ENCODE measurements around the gene MAP2K4.
A peak's percentile ranks its signal among the peaks of the same experiment; 100 is the strongest.
"Not testable (repeated sequence)": the region's sequence is repeated elsewhere in the genome, so short reads cannot be mapped to it uniquely, and the experiment has no call there.

Gene MAP2K4

DNA sequence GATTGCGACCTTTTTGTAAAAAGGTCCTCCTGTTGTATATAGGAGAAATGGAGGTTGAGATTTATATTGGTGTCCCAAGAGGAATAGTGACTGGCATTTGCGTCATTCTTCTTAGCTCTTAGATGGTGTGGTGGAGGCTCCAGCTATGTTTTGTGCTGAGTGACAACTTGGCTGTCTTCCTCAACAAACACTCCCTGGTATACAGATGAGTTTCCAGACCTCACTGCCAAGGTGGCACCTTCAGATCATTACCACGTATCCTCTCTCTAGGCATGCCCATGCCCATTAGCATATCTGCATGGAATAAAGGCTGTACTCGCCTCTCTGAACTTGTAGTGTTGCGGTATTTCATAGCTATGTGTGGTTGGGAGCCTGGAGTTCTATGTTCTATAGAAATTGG lies 120.0 kb downstream of the MAP2K4 start:
- DNase-seq (ENCODE audit: low read depth in 2 of 2) = no peak

DNA sequence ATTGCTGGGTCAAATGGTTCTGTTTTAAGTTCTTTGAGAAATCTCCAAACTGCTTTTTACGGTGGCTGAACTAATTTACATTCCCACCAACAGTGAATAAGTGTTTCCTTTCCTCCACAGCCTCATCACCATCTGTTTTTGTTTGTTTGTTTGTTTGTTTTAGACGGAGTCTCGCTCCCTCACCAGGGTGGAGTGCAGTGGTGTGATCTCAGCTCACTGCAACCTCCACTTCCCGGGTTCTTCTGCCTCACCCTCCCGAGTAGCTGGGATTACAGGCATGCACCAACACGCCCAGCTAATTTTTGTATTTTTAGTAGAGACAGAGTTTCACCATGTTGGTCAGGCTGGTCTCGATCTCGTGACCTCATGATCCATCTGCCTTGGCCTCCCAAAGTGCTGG lies 141.5 kb downstream of the MAP2K4 start:
- DNase-seq (ENCODE audit: low read depth in 2 of 2) = not testable (repeated sequence)

DNA sequence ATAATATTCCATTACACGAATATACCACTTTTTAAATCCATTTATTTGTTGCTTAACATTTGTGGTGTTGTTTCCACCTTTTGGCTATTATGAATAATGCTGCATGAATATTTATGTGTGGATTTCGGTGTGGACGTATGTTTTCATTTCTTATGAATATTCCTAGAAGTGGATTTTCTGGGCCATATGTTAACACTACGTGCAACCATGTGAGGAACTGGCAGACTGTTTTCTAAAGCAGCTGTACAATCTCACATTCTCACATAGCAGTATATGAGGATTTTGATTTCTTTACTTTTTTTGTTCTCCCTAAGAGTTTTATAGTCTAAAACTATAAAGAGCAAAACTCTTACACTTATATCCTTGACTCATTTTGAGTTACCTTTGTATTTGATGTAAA lies 143.4 kb downstream of the MAP2K4 start:
- DNase-seq (ENCODE audit: low read depth in 2 of 2) = no peak

DNA sequence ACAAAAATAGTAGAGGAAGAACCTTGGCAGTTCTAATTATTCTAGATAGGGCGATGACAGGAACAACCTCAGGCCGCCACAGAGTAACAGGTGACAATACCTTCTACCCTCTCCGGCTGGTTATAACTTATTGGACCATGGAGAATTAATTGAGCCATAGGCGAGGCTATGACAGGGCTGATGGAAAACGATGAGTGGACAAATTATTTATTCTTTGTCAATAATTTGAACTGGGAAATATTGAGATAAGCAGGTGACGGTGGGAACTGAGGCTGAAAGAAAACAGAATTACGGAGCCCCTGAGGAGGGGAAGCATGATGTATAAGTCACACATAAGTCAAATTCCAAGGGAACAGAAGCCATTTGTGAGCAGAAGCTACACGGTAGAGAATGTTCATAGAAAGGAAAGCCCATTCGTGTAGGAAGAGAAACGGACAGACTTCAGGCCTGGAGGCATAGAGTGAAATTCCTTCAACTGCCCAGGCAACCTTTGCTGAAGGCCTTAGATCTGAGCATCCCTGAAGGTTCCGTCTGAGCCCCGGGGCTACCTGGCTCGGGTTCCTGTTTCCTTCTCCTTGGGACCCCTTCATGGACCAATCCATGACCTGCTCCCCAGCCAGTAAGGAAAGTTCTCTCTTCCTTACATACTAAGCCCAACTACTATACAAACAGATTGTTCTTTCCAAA lies 158.1 kb downstream of the MAP2K4 start:
- no peak for DNase-seq (ENCODE audit: low read depth in 2 of 2)

DNA sequence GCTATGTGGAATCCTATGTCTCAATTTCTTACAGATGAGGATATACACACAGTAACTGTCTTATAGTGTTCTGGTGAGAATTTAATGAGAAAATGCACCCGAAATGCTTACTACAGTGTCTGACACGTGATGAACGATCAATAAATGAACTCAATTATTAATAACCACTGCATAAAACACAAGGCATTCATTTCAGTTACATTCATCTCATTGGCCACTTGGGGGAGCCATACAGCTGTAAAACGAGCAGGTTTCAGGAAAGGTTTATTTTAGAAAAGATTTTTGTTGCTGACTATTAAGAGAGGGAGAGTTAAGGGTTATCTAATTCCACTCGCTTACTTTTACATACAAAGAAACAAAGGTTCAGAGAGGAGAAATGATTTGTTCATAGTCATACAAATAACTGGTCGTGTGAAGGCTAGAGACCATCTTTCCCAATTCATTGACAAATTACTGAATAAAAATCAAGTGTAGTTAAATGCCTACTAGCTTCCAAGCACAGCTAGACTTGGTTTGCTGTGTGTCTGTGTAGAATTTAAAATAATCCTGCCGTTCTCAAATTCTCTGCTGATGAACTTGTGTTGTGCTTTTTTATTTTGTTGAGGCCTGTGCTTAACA lies 160.1 kb downstream of the MAP2K4 start:
- peak; percentile 20 to 24 for DNase-seq (ENCODE audit: low read depth in 2 of 2)

DNA sequence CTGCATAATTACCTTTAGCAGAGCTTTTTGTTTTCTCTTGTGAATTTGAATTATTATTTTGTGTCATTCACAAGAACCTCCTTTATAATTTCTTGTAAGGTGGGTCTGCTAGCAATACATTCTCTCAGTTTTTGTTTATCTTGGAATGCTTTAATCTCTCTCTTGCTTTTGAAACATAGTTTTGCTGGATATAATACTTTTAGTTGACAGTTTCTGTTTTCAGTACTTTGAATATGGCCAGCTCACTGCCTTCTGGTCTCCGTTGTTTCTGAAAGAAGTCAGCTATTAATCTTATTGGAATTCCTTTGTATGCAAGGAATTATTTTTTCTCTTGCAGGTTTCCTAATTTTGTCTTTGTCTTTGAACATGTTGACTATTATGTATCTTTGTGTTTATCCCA lies 167.0 kb downstream of the MAP2K4 start:
- DNase-seq (ENCODE audit: low read depth in 2 of 2) = no peak

DNA sequence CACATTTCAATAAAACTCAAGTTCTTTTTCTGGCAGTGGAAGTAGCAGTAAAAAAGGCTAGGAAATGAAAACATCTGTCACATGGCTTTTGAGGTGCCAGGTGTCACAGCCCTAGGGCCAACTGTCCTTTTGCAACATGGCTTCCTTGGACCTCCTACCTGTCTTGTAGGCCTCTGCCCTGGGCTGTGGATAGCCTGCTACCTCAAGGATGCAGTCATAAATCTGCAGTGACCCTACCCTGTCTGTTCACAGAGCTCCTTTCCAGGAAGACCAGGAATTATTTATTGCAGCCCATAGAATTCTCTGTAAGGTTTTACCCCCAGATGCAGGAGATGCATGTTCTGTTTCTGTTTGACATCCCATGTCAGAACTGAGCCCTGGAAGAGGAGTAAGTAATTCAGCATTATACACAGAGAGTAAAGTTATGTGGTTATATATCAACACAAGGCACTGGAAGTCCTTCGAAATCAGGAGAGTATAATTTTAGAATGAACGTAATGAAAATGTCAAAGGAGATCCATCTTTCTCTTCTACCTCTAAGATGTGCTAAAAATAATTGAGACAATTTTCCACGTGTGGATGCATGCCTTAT lies 172.6 kb downstream of the MAP2K4 start:
- no peak for DNase-seq (ENCODE audit: low read depth in 2 of 2)

Measured in fibroblast of skin of left biceps (primary cell).